Anterior cingulate cortex (tissue), 58 donors: Measurements from ENCODE around the gene TAF4B.
"Not testable (repeated sequence)": the region's sequence is repeated elsewhere in the genome, so short reads cannot be mapped to it uniquely, and the experiment has no call there.

ENCODE experiments used
- DNase-seq, 58 donors: peaks; one replicate each; lab custom pipeline; 2025; lab: John Stamatoyannopoulos, UW

The TAF4B gene

GRCh38 chr18:26237363-26237762 lies 11.1 kb downstream of the TAF4B start:
- not testable (repeated sequence) for DNase-seq

GRCh38 chr18:26238718-26239117 lies 12.5 kb downstream of the TAF4B start:
- DNase-seq, result not testable (repeated sequence)

- not testable (repeated sequence) for DNase-seq
Observed at GRCh38 chr18:26242392-26242791, 16.1 kb downstream of the TAF4B start.

- not testable (repeated sequence) for DNase-seq
Observed at GRCh38 chr18:26245434-26245833, 19.2 kb downstream of the TAF4B start.

GRCh38 chr18:26252411-26252810 lies 26.2 kb downstream of the TAF4B start:
- DNase-seq, result no peak

- DNase-seq, result not testable (repeated sequence)
Observed at GRCh38 chr18:26254808-26255207, 28.6 kb downstream of the TAF4B start.

- peak in 1 of 58 donors; percentile 9 for DNase-seq
Observed at GRCh38 chr18:26255695-26256622, 29.7 kb downstream of the TAF4B start.

- no peak for DNase-seq
Observed at GRCh38 chr18:26258711-26259110, 32.5 kb downstream of the TAF4B start.

- not testable (repeated sequence) for DNase-seq
Observed at GRCh38 chr18:26259416-26259815, 33.2 kb downstream of the TAF4B start.

GRCh38 chr18:26262156-26262555 lies 35.9 kb downstream of the TAF4B start:
- no peak for DNase-seq

GRCh38 chr18:26267357-26267930 lies 41.2 kb downstream of the TAF4B start:
- no peak for DNase-seq

GRCh38 chr18:26268454-26268853 lies 42.2 kb downstream of the TAF4B start:
- no peak for DNase-seq

GRCh38 chr18:26271917-26272549 lies 45.8 kb downstream of the TAF4B start:
- no peak for DNase-seq

GRCh38 chr18:26277374-26277773 lies 51.1 kb downstream of the TAF4B start:
- DNase-seq, result no peak

- no peak for DNase-seq
Observed at GRCh38 chr18:26279428-26279827, 53.2 kb downstream of the TAF4B start.

GRCh38 chr18:26286008-26286407 lies 59.8 kb downstream of the TAF4B start:
- no peak for DNase-seq

- DNase-seq, result no peak
Observed at GRCh38 chr18:26287644-26288043, 61.4 kb downstream of the TAF4B start.

- DNase-seq, result no peak
Observed at GRCh38 chr18:26290385-26290784, 64.1 kb downstream of the TAF4B start.

- no peak for DNase-seq
Observed at GRCh38 chr18:26293982-26294381, 67.7 kb downstream of the TAF4B start.

GRCh38 chr18:26298107-26298506 lies 71.9 kb downstream of the TAF4B start:
- DNase-seq, result no peak

GRCh38 chr18:26301681-26302080 lies 75.4 kb downstream of the TAF4B start:
- peak in 5 of 58 donors; percentile 7 to 58 (median 10) for DNase-seq
